22Rv1 (cell line): Measurements from ENCODE around the gene ODAD4.

Experiments used
- ZFX ChIP-seq: fragments of 450-650 bp; IDR thresholded peaks from 2 replicates; pipeline ENCODE4 v1.6.1; 2017; ENCODE audit warnings: antibody characterized with exemption, borderline replicate concordance
- TF ChIP-seq, protein P1 (sequence below): fragments of 450-650 bp; IDR thresholded peaks from 2 replicates; pipeline ENCODE4 v1.5.1; 2017; ENCODE audit warnings: mild to moderate bottlenecking

DNA sequence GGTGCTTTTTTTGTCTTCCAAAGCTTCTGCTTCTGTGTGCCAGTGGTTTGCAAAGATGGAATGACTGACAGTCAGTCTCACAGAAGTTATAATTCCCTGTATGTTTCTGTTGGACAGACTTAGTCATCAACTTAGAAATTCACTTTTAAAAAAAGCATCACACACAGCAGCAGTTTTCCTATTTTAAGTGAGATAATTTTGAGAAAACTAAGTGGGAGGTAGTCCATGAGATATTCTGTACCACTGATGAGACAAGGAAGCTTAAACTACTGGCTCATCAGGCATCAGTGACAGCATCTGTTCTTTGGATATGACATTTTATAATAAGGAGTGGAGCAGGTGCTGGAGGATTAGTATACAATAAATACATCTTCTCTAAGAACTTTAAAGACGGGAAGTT lies 56.2 kb downstream of the ODAD4 start:
- TF ChIP-seq, protein P1, sequence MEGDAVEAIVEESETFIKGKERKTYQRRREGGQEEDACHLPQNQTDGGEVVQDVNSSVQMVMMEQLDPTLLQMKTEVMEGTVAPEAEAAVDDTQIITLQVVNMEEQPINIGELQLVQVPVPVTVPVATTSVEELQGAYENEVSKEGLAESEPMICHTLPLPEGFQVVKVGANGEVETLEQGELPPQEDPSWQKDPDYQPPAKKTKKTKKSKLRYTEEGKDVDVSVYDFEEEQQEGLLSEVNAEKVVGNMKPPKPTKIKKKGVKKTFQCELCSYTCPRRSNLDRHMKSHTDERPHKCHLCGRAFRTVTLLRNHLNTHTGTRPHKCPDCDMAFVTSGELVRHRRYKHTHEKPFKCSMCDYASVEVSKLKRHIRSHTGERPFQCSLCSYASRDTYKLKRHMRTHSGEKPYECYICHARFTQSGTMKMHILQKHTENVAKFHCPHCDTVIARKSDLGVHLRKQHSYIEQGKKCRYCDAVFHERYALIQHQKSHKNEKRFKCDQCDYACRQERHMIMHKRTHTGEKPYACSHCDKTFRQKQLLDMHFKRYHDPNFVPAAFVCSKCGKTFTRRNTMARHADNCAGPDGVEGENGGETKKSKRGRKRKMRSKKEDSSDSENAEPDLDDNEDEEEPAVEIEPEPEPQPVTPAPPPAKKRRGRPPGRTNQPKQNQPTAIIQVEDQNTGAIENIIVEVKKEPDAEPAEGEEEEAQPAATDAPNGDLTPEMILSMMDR, result no peak
- TF ChIP-seq ZFX, result no peak
